GM19099 (cell line): ENCODE data around the gene NSRP1.

ENCODE experiments used
- POLR2A ChIP-seq: IDR thresholded peaks from 3 replicates; pipeline ENCODE4 v1.6.1; 2011; ENCODE audit warnings: low read depth; ENCODE audit not compliant: insufficient read length; ENCODE audit errors: extremely low read depth

Gene NSRP1

DNA sequence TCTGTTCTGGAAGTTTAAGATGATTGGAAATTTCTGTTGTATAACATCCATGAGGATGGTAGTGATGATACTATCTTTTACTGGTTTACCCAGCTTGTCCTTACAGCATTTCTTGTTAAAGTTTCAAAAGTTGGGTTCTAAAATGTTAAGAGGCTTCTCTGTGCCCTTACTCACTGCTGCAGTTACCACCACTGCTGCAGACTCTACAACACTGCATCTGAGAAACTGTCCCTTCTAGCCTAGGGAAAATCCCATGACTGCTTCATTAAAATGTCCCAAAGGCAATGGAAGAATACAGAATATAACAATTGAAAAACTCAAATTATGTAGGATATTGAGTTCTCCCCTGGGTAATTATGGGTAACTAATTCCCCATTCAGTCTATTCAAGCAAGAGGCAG is 3.8 kb upstream of the NSRP1 start:
- no peak for TF ChIP-seq POLR2A

GRCh38 chr17:30113213-30113612 is 3.4 kb upstream of the NSRP1 start:
- no peak for TF ChIP-seq POLR2A

GRCh38 chr17:30116345-30116660 is 313 bp upstream of the NSRP1 start:
- TF ChIP-seq POLR2A: no peak

DNA sequence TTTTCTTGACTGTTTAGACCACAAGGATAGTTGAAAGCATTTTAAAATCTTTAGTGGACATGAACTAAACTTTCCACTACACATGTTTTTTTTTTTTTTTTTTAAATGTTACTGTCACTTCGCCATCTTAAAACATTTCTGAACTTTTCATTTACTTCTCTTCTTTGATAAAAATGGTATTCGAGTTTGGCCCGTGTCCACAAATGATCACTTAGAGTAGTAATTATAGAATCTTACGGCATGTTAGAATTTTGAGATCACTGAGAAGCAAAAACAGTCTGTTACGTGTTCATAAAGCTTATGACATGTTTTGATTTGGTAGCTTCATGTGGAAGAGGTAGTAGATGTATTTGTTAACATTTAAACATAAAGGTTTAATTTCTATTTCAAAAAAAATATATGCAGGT is 1.1 kb downstream of the NSRP1 start:
- no peak for TF ChIP-seq POLR2A

GRCh38 chr17:30124273-30124796 is 7.7 kb downstream of the NSRP1 start:
- TF ChIP-seq POLR2A: no peak

- TF ChIP-seq POLR2A: no peak
These were observed 13.5 kb downstream of the NSRP1 start for GRCh38 chr17:30130121-30130520.

DNA sequence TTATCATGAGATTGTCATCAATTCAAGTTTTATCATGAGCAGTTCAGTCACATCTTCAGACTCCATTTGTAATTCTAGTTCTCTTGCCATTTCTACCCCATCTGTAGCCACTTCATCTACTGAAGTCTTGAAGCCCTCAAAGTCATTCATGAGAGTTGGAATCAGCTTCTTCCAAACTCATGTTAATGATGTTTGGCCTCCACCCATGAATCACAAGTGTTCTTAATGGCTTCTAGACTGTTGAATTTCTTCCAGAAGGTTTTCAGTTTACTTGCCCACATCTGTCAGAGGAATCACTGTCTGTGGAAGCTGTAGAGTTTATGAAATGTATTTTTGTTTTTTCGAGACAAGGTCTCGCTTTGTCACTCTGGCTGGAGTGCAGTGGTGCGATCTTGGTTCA is 16.0 kb downstream of the NSRP1 start:
- no peak for TF ChIP-seq POLR2A

DNA sequence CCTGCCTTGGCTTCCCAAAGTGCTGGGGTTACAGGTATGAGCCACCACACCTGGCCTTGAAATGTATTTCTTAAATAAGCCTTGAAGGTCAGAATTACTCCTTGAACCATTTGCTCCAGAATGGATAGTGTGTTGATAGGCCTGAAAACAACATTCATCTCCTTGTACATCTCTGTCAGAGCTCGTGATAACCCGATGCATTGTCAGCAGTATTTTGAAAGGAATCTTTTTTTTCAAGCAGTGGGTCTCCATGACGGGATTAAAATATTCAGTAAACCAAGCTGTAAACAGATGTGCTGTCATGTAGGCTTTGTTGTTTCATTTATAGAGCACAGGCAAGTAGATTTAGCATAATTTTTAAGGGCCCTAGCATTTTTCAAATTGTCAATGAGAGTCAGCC is 16.6 kb downstream of the NSRP1 start:
- TF ChIP-seq POLR2A: no peak

DNA sequence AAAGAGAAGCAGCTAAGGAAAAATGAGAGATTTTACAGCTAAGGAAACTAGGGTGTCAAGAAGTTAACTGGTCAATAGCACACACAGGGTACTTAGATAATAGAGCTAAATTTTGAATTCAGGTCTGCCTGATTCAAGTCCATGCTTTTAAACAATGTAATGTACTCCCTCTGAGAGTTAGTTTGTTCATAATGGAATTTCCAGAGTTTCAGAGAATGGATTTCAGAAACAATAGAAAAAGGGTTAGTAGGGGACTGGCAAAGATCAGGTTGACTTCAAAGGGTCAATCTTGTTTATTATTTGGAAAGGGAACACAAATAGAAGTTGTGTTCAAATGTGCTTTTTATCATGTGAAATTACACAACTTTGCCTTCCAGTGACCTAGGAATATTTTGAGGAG is 17.9 kb downstream of the NSRP1 start:
- TF ChIP-seq POLR2A: no peak

- no peak for TF ChIP-seq POLR2A
These were observed 20.5 kb downstream of the NSRP1 start for GRCh38 chr17:30137158-30137557.

- TF ChIP-seq POLR2A: no peak
These were observed 31.8 kb downstream of the NSRP1 start for GRCh38 chr17:30148376-30148775.

GRCh38 chr17:30151471-30151870 is 34.9 kb downstream of the NSRP1 start:
- TF ChIP-seq POLR2A: no peak

GRCh38 chr17:30153463-30153862 is 36.8 kb downstream of the NSRP1 start:
- no peak for TF ChIP-seq POLR2A

DNA sequence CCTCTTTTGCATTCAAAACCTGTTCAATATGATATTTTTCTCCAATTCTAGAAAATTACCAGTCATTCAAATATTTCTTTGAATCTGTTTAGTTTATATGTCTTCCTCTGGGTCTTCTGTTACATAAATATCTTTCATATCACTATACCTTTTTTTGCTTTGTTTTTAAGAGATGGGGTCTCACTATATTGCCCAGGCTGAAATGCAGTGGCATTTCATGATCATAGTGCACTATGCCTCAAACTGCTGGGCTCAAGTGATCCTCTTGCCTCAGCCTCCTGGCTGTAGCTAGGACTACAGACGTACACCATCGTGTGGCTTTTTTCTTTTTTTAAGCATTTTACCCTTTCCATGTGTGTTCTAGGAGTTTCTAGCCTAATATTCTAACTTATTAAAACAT is 38.8 kb downstream of the NSRP1 start:
- TF ChIP-seq POLR2A: no peak

GRCh38 chr17:30158896-30159625 is 42.4 kb downstream of the NSRP1 start:
- no peak for TF ChIP-seq POLR2A

DNA sequence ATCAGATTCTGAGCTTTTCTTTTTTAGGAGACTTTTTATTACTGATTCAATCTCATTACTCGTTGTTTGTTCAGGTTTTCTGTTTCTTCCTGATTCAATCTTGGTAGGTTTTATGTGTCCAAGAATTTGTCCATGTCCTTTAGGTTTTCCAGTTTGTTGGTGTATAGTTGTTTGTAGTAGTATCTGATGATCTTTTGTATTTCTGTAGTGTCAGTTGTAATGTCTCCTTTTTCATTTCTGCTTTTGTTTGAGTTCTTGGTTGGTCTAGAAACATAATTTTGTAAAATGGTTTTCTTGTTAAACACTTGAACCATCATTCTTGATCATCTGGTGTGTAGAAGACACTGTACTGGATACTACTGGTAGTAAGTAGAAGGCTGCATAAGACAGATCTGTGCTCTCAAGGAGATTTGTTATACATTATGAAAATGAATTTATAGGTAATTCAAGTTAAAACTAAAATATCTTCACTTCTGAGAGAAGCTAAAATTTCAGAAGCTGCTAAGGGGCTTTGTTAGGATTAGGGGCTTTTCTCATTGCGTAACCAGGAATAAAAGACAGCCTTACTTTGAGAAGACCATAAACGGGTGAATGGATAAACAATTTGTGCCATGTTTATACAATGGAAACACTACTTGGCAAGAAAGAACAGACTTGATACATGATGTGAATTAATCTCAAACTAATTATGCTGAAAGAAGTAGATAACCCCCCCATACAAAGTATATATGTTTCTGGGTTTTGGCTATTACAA is 44.0 kb downstream of the NSRP1 start:
- no peak for TF ChIP-seq POLR2A
